Stimulated activated CD4-positive, alpha-beta T cell treated with anti-CD3 and anti-CD28 coated beads, TNF-alpha, amount 100 ng/mL, for 24 hours (primary cell): ENCODE measurements around the gene NFYC.

Source experiments
- DNase-seq, 3 experiments: peaks; one replicate each; pipeline ENCODE4 v3.0.0-alpha.2; 2020; ENCODE audit warnings: low read depth in 3 of 3

NFYC gene

DNA sequence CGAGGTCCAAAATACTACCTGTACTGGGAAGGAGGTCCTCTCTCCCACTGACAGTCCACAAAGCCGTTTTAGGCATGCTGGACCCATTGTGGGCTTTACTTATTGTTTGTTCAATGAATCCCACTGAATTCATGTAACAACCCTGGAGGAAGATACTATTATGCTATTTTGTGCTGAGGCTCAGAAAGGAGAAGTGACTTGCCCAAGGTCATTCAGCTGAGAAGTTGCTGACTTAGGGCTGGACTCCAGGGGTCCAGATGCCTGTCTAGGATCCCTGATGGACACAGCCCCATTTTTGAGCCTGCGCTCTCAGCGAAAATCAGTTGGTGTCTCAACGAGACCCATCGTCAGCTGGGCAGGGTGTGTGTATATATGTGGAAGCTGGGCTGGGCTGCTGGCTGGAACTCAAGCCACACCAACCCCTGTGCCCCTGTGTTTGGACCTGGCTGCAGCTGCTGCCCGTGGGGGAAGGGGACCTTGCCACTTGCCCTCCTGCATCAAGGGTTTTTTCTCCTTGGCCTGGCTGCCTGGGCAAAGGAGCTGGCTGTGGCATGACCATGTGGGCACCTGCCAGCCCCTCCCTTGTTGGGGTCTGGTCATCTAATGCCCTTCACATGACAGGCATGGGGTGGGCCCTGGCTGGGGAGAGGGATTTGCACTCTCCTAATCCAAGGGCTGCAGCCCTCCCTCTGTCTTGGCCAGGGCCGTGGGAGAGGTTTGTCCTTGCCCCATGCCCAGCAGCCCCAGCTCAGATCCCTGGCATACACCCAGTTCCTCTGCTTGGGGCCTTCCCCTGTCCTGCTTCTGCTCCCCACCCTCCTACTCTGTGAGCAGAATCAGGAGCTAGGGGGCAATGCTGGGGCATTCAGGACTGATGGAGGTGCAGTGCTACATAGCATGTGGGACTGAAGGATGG, 107.1 kb downstream of the NFYC start:
- DNase-seq = no peak

DNA sequence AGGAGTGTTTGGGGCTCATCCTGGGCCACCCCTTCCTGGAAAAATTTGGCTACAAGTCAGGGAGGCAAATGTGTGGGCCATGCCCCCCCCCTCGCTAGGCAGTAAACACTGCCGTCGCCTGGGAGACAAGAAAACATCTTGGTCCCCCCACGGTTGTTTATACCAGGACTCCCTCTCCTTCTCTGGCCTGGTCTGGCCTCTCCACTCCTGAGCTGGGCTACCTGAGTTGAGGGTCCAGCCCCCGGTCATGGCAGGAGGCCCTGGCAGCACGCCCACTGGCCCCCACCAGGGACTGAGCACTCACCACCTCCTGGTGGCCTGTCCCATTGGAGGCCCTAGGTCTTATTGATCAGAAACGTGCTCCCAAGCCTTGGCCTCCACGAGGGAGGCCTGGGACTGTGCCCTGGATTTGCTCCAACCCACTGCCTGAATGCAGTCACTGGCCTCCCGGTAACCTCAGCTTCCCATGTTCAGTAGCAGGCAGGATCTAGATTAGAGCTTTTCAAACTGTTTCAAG, 107.9 kb downstream of the NFYC start:
- DNase-seq = no peak

DNA sequence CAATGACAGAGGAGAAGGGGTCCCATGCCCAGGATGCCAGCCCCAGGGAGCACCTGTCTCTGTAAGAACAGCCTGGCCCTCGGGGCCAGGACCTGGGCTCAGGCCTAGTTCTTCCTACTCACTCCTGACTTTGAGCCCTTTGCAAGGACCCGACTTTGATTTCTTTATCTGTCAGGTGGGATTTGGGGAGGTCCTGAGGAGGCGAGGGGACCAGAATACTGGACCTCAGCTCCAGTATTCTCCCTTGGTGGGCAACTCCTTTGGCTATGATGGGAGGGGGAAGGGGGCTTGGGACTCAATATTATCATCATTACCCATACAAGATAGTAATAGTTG, 110.2 kb downstream of the NFYC start:
- DNase-seq = no peak

DNA sequence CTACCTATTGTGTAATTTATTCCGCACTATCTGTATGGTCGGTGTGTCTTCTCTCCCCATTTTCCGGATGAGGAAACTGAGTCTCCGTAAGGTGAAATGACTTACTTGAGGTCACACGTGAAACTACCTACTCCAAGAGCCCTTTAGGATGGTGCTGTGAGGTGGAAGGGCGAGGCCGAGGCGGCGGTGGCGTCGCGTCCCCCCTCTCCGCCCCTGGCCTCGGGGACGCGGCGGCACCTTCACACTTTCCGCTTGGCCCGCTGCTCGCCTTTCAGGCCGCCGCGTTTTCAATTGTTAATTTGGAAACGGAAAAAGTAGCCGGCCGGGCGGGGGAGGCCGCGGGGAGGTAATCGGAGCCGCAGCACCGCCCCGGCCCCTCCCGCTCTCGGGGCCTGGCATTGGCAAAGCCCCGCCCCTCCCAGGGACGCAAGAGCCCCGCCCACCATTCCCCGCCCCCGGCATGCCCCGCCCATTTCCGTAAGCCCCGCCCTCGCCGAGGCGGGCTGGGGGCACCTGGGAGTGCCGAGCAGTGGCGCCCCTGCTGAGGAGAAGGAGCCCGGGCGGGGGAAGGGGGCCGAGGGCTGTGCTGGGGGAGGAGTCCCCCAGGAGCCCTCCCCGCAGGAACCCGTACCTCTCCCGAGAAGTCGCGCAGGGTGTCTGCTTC, 110.7 kb downstream of the NFYC start:
- peak; percentile 64 to 83 (median 65) for DNase-seq

DNA sequence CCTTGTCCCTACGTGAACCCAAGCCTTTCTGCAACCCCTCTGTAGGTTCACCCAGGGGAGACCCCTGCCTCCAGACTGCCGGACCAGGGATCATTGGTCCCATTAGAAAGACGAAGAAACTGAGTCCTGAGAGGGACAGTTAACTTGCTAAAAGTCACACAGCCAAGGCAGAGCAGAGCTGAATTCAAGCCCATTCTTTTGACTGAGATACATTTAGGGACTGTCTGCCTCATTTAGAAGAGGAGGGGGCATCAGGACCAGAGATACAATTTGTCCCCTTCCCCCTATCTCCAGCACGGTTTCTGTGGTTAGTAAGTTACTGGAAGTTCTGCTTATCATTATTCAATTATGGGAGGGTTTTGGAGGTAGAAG, 111.2 kb downstream of the NFYC start:
- DNase-seq = no peak

DNA sequence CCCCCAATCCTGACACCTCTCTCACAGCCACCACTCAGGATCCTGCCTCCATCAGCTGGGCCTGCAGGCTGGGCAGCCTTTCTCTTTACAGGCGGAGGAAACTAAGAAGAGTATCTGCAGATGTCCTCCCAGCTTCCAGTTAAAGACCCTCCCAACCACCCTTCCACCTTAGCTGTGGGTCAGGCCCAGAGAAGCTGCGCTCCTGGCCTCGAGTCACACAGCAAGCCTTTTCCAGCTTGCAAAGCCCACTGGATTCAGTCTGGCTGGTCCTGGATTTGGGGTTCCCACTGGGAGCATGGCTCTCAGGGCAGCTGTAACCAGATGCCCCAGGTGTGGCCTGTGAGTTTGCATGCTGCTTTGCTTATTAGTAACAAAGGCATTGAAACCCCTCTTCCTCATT, 111.9 kb downstream of the NFYC start:
- no peak for DNase-seq

DNA sequence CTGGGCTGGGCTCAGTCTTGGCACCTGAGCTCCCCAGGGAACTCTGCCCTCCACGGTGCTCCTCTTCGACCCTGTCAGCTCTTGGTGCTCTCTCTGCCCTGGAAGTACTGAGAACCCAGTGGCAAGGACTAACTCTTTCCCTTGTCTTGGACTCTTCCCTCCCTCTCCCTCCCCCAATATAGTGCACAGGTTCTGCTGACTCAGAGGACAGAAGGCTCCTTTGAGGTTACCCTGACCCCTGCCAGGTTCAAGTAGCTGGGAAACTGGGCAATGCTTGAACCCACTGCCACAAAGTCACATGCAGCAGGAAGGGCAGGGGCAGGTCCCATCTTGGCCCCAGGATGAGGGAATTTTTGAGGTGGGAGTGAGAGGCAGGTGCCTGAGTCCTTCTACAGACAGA, 112.4 kb downstream of the NFYC start:
- no peak for DNase-seq

DNA sequence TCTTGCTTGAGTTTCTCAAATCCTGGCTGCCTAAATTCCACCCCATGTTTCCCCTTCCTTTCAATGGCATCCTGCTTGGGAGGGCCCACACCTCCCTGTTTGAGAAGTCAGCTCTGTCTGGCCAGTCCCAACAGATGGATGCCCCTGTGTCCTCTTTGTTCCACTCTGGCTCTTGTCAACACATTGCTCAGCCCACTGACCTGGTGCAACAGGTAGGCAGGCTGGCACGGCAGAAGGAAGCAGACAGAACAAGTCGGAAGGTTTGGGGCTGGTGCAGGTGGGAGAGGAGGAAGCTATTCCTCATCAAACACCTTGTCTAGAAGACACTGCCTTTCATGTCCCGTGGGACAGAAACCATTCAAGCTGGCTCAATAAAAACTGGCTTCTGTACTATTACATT, 114.7 kb downstream of the NFYC start:
- DNase-seq = no peak

DNA sequence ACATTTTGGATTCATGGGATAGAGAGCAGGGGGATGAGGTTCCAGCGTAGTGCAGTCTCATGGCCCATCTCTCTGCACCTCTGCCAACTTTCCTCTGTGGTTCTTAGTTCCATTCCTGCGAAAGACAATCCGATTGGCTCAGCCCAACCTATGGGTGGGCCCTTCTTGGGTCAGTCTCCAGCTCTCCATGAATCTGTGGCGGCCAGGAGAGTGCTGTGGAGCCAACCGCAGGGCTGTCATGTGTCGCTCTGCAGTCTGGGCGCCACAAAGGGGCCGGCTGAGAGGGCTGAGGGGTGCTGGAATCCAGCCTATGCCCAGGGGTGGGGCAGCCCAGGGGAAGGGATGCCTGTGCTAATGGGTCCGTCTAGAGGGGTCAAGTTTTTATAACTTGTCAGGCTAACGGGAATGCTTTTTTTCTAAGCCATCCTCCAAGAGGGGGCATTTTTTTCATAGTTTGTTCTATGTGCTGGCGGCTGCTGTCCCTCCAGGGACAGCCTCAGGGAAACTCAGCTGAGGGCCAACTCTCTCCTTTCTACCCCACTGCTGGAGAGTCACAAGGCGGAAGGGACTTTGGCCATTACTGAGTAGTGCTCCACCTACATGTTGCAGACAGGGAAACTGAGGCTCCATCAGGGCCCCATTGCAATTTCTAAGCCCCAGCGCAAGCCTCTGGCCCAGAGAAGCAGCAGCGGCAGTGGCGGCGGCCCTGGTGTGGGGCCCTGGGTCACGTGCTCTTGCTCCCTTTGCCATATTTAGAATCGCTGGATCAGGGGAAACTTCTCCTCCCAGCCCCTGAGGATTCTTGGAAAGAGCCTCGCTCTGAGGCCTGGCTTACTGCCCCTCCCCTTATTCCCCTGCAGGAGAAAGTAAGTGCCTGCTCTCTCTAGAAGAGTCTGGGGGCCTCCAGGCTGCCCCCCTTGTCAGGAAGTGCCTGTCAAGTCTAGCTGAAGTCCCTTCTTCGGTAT, 115.5 kb downstream of the NFYC start:
- no peak for DNase-seq

DNA sequence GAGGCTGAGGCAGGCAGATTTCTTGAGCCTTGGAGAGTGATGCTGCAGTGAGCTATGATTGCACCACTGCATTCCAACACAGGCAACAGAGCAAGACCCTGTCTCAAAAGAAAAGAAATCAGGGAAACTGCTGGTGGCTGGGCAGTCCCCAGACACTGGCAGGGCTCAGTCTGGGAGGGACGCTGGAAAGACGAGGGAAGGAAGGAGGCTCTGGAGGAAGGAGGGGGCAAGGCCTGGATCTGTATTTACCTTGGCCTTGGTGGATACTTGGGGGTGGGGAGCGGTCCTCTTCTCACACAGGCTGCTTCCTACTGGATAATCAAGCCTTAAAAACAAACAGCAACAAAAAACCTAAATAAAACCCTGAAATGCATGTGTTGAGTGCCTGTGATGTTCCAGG, 116.5 kb downstream of the NFYC start:
- DNase-seq = no peak

DNA sequence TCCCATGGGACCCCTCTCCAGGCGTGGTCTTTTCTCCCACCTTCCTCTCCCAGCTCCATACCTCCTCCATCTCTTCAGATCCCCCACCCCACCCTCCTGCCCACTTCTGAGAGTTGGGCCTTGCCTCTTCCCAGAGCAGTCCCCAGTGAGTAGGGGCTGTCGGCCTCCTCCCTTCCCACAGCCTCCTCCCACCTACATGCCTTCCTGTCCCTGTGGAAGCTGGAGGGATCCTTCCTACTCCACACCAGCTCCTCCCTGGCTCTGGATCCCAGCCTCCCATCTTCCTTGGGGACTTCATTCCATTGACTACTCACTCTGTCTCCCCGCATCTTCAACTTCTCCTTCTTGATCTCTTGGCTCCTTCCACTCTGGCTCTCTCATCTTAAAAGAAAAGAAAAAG, 116.9 kb downstream of the NFYC start:
- DNase-seq = no peak

DNA sequence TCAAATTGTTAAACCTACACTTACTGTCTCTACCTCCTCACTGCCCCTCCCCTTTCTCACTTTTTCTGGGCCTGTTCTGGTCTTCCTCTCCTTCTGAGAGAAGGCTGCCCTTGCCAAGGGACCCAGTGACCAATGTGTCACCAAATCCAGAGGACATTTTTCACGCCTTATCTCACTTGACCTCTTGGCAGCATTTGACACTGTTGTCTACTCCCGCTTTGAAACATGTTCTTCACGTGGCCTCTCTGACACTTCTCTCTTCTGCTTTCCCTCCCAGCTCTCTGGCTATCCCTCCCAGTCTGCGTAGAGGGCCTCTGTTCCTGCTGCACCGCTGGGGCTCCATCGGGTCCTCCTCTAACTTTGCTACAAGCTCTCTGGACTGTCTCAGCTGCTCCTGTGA, 117.4 kb downstream of the NFYC start:
- DNase-seq = no peak

DNA sequence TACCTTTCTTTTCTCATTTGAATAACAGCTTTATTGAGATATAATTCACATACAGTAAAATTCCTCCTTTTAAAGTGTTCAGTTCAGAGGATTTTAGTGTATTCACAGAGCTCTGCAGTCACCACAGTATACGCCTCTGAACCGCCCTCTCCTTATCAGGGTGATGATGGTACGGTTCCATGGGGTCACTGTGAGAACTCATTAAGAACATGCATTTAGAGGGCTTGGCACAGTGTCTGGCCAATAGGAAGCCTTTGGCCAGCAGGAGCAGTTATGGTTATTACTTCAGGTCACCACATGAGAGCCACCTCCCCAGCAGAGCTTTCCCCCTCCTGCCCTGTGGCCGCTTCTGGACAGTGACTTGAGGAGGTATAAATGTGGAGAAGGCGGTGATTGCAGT, 119.4 kb downstream of the NFYC start:
- no peak for DNase-seq

DNA sequence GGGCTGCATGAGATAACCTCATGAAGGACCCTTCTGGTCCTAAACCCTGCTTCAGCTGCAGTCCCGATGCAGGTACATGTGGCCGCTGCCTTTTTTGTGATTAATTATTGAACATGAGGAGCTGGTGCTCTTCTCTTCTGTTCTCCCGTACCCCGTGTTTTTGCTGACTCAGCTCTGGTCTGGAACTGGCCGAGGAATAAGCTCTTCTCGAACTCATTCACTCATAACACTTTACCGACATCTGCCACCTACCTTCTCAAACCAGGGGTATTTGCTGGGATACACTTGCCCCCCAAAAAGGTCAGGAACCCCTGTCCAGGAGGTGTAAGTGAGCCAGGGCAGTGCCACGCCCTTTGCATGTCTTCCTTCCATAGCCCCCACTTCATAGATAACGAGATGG, 123.9 kb downstream of the NFYC start:
- DNase-seq = no peak

DNA sequence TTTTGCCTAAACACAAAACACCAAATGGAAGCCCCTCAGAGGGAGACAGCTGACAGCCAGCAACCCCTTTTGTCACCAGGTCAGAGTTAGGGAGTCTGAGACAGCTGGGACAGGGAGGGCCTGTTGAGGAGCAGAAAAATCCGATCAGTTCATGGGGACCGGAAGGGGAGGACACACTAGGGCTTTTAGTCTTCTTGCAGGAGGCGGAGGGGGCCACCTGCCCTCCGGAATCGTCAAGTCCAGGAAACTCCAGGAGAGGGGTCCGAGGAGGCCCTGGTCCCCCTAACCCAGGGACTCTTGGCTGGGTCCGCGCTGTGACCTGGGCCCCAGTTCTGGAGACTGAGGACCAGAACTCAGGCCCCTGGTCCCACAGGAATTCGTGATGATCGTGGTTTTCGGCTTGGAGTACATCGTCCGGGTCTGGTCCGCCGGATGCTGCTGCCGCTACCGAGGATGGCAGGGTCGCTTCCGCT, 126.3 kb downstream of the NFYC start:
- DNase-seq = no peak

DNA sequence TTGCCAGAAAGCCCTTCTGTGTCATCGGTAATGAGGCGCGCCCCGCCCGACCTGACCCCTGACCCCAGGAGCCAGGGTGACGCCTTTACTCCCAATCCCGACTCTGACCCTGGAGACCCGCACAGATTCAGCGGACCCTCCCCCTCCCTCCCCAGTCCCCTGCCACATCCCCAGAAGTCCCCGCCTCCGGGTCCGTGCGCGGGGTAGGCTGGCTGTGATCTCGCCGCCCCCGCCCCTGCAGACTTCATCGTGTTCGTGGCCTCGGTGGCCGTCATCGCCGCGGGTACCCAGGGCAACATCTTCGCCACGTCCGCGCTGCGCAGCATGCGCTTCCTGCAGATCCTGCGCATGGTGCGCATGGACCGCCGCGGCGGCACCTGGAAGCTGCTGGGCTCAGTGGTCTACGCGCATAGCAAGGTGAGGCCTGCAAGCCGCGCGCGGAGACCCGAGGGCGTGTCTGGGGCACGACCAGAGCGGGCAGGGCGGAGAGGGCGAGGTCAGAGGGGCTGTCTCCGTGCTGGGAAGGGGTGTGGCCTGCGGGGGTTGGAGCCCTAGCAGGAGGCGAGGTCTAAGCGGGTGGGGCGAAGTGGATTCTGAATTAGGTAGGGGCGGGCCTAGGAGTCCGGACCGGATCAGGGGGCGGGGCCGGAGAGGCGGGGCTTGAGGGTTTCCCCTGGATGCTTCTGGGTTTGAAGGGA, 126.9 kb downstream of the NFYC start:
- DNase-seq = peak; percentile 65 to 87 (median 67)

DNA sequence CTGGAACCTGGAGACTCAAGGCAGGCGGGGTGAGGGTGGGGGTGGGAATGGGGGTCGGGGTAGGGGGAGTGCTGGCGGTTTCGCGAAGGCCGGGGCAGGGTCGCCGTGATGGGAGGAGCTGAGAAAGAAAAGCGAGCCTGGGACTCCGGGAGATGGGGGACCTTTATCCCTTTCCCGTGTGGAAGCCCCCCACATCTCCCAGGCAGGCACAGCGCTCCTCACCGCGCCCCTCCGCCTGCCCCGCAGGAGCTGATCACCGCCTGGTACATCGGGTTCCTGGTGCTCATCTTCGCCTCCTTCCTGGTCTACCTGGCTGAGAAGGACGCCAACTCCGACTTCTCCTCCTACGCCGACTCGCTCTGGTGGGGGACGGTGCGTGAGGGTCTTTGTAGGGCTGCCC, 127.6 kb downstream of the NFYC start:
- no peak for DNase-seq

DNA sequence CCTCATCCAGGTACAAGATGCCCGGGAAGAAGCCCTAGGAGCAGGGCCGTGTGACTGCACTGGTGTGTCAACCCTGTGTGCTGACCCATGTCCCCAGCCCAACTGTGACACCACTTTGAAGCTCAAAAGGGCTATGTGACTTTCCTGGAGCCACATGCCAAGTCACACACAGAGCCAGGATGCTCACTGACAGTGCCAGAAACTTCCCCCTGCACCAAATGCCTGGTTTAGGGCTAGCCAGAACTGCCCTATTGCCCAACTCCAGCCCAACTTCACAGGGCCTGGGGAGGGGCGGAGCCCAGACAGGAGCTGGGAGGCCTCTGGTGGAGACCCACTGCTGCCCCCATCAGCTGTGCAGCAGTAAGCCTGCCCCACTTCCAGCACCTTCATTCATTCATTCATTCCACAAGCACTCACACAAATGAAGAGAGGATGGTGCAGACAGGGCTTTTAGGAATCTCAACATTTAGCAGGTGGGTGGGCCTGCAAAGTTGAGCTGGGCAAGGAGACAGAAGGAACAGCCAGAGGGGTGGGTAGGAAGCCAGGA, 128.8 kb downstream of the NFYC start:
- DNase-seq = no peak
